IPS DF 19.7 (cell line): ENCODE data around the gene NDST1.
A peak's percentile ranks its signal among the peaks of the same experiment; 100 is the strongest.

Experiments
- DNase-seq: peaks from one replicate; pipeline ENCODE4 v3.0.0-alpha.2; 2013; ENCODE audit warnings: low read depth, low spot score

NDST1 gene

GRCh38 chr5:150523472-150524350 lies 15.8 kb downstream of the NDST1 start:
- peak; percentile 42 for DNase-seq

GRCh38 chr5:150525163-150525562 lies 17.2 kb downstream of the NDST1 start:
- DNase-seq: no peak

- DNase-seq: no peak
These were observed 17.9 kb downstream of the NDST1 start for GRCh38 chr5:150525781-150526180.

DNA sequence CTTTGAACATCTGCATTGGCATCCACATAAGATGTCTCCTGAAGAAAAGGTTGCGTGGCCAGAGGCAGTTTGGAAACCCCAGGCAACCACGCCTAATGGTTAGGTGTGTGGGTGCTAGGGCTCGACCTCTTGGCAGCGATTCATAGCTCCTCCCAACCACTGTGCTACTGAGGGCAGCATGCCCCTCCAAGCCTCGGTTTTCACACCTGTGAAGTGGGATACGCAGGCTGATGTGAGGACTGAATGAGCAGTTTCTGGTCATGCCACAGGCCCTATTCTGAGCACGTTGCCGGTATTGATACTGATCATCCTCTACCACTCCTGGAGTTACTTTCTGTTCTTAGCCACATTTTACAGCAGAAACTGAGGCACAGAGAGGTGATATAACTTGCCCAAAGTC lies 19.1 kb downstream of the NDST1 start:
- no peak for DNase-seq

DNA sequence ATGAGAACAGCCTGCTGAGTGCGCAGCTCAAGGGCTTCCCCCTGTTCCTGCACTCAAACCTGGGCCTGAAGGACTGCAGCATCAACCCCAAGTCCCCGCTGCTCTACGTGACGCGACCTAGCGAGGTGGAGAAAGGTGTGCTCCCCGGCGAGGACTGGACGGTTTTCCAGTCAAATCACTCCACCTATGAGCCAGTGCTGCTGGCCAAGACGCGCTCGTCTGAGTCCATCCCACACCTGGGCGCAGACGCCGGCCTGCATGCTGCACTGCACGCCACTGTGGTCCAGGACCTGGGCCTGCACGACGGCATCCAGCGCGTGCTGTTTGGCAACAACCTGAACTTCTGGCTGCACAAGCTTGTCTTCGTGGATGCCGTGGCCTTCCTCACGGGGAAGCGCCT lies 19.9 kb downstream of the NDST1 start:
- no peak for DNase-seq

- DNase-seq: no peak
These were observed 21.1 kb downstream of the NDST1 start for GRCh38 chr5:150528924-150529546.

GRCh38 chr5:150529555-150529954 lies 21.6 kb downstream of the NDST1 start:
- DNase-seq: no peak

GRCh38 chr5:150530423-150530822 lies 22.5 kb downstream of the NDST1 start:
- no peak for DNase-seq

- DNase-seq: no peak
These were observed 23.1 kb downstream of the NDST1 start for GRCh38 chr5:150530951-150531588.

- DNase-seq: no peak
These were observed 23.8 kb downstream of the NDST1 start for GRCh38 chr5:150531686-150532085.

GRCh38 chr5:150532151-150532550 lies 24.2 kb downstream of the NDST1 start:
- no peak for DNase-seq

DNA sequence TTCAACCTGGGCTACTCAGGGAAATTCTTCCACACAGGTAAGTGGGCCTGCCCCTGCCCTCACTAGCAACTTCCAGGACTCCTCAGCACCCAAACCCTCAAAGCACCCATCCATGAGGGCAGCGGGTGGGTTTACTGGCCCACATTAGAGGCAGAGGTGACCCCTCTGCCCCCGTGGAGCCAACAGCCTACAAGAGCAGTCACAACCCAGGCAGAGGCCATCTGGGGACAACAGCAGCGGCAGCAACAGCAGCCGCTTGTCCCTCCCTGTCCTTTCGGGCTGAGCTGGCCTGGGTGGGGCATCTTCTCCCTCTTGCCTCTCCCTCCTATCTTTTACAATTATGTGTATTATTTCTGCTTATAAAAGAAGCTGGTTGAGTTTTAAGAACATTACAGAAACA lies 25.1 kb downstream of the NDST1 start:
- no peak for DNase-seq

DNA sequence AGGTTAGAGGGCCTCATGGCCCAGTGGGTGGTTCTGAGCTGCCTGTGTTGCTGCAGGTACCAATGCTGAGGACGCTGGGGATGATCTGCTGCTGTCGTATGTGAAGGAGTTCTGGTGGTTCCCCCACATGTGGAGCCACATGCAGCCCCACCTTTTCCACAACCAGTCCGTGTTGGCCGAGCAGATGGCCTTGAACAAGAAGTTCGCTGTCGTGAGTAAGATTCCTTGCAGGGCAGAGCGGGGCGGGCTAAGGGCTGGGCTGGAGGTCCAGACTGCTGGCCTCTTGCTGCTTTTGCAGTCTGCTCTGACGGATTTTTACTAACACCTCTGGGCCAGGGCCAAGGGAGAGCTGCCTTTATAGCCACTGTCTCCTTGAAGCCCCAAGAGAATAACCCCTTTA lies 26.9 kb downstream of the NDST1 start:
- DNase-seq: no peak

GRCh38 chr5:150535611-150536010 lies 27.7 kb downstream of the NDST1 start:
- DNase-seq: no peak

GRCh38 chr5:150538007-150538917 lies 30.3 kb downstream of the NDST1 start:
- no peak for DNase-seq

GRCh38 chr5:150539206-150539605 lies 31.3 kb downstream of the NDST1 start:
- no peak for DNase-seq

GRCh38 chr5:150540042-150540441 lies 32.1 kb downstream of the NDST1 start:
- DNase-seq: no peak

- no peak for DNase-seq
These were observed 32.9 kb downstream of the NDST1 start for GRCh38 chr5:150540615-150541396.

- no peak for DNase-seq
These were observed 33.4 kb downstream of the NDST1 start for GRCh38 chr5:150541397-150541675.

GRCh38 chr5:150541895-150542294 lies 34.0 kb downstream of the NDST1 start:
- no peak for DNase-seq

GRCh38 chr5:150542933-150543445 lies 35.1 kb downstream of the NDST1 start:
- no peak for DNase-seq
